Stimulated activated naive B cell treated with anti-CD40 and anti-IgM and Interleukin-4, amounts not matched to agents 10 μg/mL and 1 μg/mL and 100 μg/mL, for 72 hours (primary cell): Measurements from ENCODE around the gene EHMT1.

Experiments
- ATAC-seq, 2 donors: fragments of 150-1000 bp; cut with Tn5 transposase; replicated peaks; 2 replicates each; pipeline ENCODE4 v1.10.0; 2021; ENCODE audit warnings: moderate library complexity in 1 of 2
- DNase-seq: peaks from one replicate; pipeline ENCODE4 v3.0.0; 2021
- H3K27ac Mint-ChIP-seq: one replicate; pipeline ENCODE4 v1.8.0; 2022; ENCODE audit warnings: mild to moderate bottlenecking, mixed read lengths
- H3K27me3 Mint-ChIP-seq, 2 donors: one replicate each; pipeline ENCODE4 v1.8.0; 2022; ENCODE audit warnings: mixed read lengths in 2 of 2
- H3K36me3 Mint-ChIP-seq, 2 donors: one replicate each; pipeline ENCODE4 v1.8.0; 2022; ENCODE audit warnings: mixed read lengths in 2 of 2, mild to moderate bottlenecking in 1 of 2
- H3K4me1 Mint-ChIP-seq, 2 donors: one replicate each; pipeline ENCODE4 v1.8.0; 2022; ENCODE audit warnings: mixed read lengths in 2 of 2, mild to moderate bottlenecking in 1 of 2
- H3K4me3 Mint-ChIP-seq, 2 donors: one replicate each; pipeline ENCODE4 v1.8.0; 2022; ENCODE audit warnings: mild to moderate bottlenecking in 2 of 2, mixed read lengths in 2 of 2, moderate library complexity in 1 of 2
- H3K9me3 Mint-ChIP-seq, 2 donors: one replicate each; pipeline ENCODE4 v1.8.0; 2022; ENCODE audit warnings: mixed read lengths in 2 of 2, mild to moderate bottlenecking in 1 of 2

Gene EHMT1

DNA sequence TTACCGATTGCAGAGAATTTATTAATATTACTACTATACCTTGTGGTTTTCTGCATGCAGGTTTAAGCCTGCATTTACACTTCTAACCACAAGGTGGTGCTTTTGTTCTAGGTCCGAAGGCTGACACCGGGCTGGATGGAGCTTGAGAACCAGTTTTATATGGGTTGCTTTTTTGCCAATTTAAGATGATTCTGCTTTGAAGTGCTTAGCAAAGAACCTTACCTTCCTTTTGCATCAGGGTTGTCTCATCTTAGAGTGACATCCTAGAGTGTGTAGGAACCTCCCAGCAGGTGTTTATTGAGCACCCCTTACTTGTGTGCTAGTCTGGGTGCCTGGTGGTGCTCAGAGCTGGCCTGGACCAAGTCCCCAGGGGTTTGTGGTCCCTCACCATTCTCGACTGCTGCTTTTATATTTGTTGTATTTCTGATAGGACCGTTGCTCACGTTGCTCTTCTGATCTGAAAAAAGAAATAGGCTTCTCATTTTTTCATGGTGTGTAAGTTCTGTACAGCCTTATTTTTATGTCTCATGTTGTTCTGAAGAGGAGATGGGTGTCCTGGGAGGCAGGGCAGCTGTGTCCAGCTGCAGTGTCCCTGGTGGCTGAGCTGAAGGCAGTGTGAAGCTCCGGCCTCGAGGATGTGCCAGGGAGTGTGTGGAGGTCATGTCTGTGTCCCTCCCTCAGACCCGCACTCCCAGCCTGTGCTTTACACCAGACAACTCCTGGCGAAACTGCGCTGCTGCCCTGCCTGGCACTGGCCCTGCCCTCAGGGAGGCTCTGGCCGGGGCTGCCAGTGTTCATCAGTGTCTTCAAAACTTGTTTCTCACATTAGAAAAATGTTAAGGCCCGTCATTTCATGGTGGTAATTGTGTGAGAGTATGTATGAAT is 54.3 kb downstream of the EHMT1 start:
- Mint-ChIP-seq H3K4me1 (peaks cover 41 to 76% of the 10 kb centered on the region in 2 donors), H3K36me3 (peaks cover 43 to 45% of the 10 kb centered on the region in 2 donors), H3K9me3 (no peaks in the 10 kb centered on the region), H3K27ac (peak overlapping the region; percentile 70), H3K27me3 (no peaks in the 10 kb centered on the region), H3K4me3 (peak overlapping the region; percentile 26 to 76)
- ATAC-seq (peak; percentile 92 to 93), DNase-seq (peak; percentile 53)

DNA sequence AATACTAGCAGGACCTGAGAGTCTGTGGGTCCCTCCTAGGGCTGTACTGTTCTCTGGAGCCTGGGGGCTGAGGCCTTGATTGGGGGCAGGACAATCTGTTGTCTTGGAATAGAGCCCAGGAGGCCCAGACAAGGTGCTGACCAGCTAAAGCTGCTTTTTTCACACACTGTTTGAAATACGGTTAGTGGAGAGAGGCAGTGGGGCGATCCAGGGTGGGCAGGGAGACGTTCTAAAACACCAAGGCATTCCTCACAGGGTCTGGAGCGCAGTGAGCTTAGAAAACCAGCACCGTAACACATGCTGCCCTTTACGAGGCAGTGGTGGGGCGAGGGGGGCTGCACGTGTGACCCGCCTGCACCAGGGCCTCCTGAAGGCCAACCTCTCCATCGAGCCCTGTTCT is 55.1 kb downstream of the EHMT1 start:
- H3K27ac Mint-ChIP-seq, result peak overlapping the region; percentile 9
- H3K4me1 Mint-ChIP-seq, result peaks cover 41 to 75% of the 10 kb centered on the region in 2 donors
- H3K9me3 Mint-ChIP-seq, result no peaks in the 10 kb centered on the region
- H3K4me3 Mint-ChIP-seq, result no peak overlapping the region
- no peaks in the 10 kb centered on the region for H3K27me3 Mint-ChIP-seq
- peaks cover 38 to 44% of the 10 kb centered on the region in 2 donors for H3K36me3 Mint-ChIP-seq
- ATAC-seq, result no peak
- no peak for DNase-seq

DNA sequence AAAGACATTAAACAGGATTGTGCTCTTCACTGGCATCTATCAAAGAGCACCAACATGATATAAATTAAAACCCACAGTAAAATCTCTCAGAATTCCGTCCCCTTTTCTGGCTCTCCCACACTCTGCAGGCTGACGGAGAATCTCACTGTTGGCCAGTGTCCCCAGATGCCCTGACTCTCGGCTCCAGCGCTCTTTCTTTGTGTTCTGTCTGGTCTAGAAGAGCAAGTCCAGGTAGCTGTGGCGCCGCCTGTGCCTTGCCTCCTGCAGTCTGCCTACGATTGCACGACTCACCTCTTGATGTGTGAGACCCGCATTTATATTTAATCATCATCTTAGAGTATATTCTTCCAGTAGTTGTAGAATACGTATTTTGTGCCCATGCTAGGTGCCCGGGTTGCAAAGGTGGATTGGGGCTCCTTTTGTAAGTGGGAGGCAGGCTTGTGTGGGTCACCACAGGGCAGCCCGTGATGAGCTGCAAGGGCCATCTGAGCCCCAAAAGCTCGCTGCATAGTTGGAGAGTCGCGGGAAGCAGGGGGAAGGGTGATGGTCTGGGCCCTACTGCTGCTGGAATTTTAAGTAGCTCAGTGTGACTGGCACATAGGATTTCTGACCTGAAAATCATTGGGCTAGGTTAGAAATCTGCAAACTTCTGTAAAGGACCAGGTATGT is 55.6 kb downstream of the EHMT1 start:
- Mint-ChIP-seq H3K9me3 (no peaks in the 10 kb centered on the region), H3K27me3 (no peaks in the 10 kb centered on the region), H3K4me3 (no peak overlapping the region), H3K4me1 (peaks cover 42 to 75% of the 10 kb centered on the region in 2 donors), H3K36me3 (peaks cover 33 to 43% of the 10 kb centered on the region in 2 donors), H3K27ac (peak overlapping the region; percentile 82)
- no peak for DNase-seq
- no peak for ATAC-seq

DNA sequence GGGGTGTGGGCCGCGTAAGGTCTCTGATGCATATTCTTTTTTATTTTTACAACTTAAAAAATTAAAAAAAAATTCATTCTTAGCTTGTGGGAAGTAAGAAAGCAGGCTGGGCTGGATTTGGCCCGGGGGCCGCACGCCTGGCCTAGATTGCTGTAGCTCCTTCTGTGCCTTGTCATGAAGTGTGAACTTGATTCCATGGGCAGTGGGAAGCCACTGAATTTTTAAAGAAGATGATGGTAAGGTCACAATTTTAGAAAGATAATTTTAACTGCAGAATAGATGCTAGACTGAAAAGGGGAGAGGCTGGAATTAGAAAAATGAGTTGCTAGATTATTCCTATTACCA is 56.1 kb downstream of the EHMT1 start:
- Mint-ChIP-seq H3K4me1 (peaks cover 45 to 77% of the 10 kb centered on the region in 2 donors), H3K27ac (no peak overlapping the region), H3K27me3 (no peaks in the 10 kb centered on the region), H3K4me3 (no peak overlapping the region), H3K9me3 (no peaks in the 10 kb centered on the region), H3K36me3 (peaks cover 32 to 45% of the 10 kb centered on the region in 2 donors)
- DNase-seq (no peak), ATAC-seq (no peak)

DNA sequence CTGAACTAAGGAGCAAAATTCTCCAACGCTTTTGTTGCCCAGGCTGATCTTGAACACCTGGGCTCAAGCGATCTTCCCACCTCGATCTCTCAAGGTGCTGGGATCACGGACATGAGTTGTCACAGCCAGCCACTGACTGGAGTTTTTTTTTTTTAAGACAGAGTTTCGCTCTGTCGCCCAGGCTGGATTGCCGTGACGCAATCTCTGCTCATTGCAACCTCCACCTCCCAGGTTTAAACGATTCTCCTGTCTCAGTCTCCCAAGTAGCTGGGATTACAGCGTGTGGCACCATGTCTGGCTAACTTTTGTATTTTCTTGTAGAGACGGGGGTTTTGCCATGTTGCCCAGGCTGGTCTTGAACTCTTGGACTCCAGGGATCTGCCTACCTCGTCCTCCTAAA is 58.2 kb downstream of the EHMT1 start:
- Mint-ChIP-seq H3K4me1 (peaks cover 43 to 81% of the 10 kb centered on the region in 2 donors), H3K27me3 (no peaks in the 10 kb centered on the region)

DNA sequence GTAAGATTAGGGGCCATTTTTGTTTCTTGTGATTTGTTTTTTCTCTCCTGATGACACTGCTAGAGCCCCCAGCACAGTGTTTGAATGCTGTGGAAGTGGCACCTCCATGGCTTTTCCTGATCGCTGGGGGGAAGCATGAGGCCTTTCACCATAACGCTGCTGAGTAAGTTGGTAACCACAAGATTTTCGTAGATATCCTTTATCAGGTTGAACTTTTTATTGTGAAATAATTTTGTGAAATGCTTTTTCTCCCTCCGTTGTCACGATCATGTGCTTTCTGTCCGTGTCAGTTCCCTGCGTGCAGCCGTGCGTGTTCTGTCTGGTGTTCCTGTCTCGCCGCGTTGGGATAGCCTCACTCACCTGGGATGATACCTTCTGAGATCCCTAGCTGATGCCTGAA is 59.4 kb downstream of the EHMT1 start:
- H3K4me1 Mint-ChIP-seq, result peaks cover 45 to 83% of the 10 kb centered on the region in 2 donors
- H3K27me3 Mint-ChIP-seq, result no peaks in the 10 kb centered on the region
- no peak for DNase-seq
- peak overlapping the region; percentile 74 for H3K27ac Mint-ChIP-seq
- H3K9me3 Mint-ChIP-seq, result no peaks in the 10 kb centered on the region
- peaks cover 31 to 49% of the 10 kb centered on the region in 2 donors for H3K36me3 Mint-ChIP-seq
- no peak overlapping the region for H3K4me3 Mint-ChIP-seq
- no peak for ATAC-seq

More for the DNA sequence above, 58.2 kb downstream of the EHMT1 start:
- Mint-ChIP-seq H3K9me3 (no peaks in the 10 kb centered on the region), H3K36me3 (peaks cover 32 to 47% of the 10 kb centered on the region in 2 donors), H3K27ac (peak overlapping the region; percentile 25), H3K4me3 (no peak overlapping the region)
- DNase-seq (no peak), ATAC-seq (no peak)

DNA sequence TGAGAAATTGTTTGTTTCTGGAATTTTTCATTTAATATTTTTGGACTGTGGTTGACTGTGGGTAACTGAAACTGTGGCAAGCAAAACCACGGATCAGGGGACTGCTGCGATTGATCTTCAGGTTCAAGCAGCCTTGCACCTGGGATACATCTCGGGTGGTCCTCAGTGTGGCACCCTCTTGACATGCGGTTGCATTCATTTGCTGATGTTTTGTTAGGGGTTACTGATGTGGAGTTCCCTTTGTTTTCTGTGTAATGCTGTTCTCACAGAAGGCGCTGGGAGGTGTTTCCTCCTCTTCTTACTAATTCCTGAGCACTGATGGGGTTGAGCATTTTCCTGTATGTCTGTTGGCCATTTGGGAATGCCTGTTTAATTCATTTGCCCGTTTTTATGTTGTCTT is 60.4 kb downstream of the EHMT1 start:
- Mint-ChIP-seq H3K36me3 (peaks cover 30 to 50% of the 10 kb centered on the region in 2 donors), H3K27me3 (no peaks in the 10 kb centered on the region), H3K9me3 (no peaks in the 10 kb centered on the region), H3K27ac (peak overlapping the region; percentile 92), H3K4me3 (peak overlapping the region; percentile 41 to 51), H3K4me1 (peaks cover 38 to 75% of the 10 kb centered on the region in 2 donors)
- DNase-seq (no peak), ATAC-seq (peak; percentile 75 to 79)

DNA sequence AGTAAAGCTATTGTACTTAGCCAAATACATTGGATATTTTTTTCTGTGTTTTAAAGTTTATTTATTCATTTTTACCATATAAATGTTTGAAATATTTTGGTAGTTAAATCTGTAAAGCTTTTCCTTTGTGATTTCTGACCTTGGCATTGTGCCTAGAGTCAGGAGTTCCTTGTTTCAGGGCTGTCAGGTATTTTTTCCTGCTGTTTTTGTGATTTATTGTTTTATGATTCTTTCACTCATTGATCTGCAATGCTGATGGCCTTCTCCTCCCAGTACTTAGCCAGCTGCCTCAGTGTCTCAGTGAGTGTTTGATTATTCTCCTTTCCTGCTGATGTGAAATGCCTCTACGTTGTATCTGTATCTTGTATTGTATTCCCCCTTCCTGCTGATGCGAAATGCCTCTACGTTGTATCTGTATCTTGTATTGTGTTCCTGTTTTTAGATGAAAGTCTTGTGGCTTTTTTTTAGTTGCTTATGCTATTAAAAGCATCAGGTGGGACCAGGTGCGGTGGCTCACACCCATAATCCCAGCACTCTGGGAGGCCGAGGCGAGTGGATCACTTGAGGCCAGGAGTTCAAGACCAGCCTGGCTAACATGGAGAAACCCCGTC is 61.0 kb downstream of the EHMT1 start:
- Mint-ChIP-seq H3K36me3 (peaks cover 26 to 45% of the 10 kb centered on the region in 2 donors), H3K27ac (peak overlapping the region; percentile 92), H3K4me1 (peaks cover 34 to 69% of the 10 kb centered on the region in 2 donors), H3K9me3 (no peaks in the 10 kb centered on the region), H3K4me3 (peak overlapping the region; percentile 0 to 37), H3K27me3 (no peaks in the 10 kb centered on the region)
- DNase-seq (no peak), ATAC-seq (peak; percentile 17 to 36)

DNA sequence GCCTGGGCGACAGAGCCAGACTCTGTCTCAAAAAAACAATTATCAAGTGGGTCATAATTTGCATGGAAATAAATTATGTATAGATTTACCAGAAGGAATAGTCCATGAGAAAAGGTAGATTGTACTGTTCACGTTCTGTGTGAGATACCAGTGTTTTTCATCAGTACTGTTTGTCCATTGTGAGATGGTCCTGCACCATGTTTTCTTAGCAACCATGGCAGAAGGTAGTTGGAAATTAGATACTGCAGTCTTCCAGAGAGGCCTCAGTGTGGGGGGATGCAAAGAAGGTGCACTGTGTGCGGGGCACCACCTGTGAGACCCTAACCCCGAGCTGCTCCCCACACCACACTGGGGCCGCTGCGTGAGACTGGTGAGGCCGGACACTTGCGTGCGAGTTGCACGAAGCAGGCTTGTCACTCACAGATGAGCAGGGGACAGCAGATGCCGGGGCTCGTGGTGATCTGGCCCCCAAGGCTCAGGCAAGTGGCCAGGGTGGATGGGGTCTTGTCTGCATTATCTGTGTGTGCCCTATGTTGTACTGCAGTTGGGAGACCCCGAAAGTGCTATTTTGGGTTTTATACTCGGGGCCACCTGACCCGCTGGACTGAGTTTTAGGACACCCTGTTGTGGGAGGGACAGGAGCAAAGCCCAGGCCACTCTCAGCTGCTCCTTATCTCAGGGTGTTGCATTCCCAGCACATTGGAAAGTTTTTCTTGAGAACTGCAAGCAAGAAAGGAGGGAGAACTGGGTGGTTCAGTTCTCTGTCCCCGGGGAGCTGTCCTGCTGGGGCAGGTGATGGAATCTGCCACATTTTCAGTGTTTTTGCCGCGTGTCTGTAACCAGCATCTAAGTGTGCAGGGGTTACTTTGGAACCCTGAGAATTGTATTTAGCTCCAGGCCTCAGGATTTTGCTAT is 61.9 kb downstream of the EHMT1 start:
- H3K27ac Mint-ChIP-seq, result peak overlapping the region; percentile 90

DNA sequence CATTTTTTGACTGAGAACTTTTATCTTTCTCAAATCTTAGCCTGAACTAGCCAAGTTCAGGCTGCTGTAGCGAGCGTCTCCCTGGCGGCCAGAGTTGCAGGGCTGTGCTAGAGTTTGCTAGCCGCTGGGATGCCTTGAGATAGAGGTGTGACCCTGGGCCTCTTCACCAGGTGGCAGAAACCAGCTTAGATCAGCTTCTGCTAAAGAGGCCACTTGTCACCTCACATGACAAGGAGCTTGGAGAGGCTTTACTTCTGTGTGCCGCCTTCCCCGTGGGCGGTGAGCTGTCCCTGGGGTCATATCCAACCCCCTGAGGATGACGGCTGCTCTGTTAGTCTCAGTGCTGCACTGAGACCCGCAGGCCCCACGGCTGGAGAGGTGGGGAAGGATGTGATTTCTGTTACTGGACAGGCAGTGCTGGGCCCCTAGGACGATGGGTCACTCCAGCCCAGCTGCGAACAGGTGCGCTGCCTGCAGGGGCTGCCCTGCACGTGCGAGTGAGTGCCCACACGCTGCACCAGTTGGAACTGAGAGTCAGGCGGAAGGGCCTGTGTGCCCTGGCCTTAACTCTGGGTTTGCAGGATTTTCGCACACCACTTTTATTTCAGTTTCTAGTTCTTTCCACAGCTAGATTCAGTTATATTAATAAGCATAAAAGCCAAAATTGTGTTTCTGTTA is 63.8 kb downstream of the EHMT1 start:
- peaks cover 21 to 48% of the 10 kb centered on the region in 2 donors for H3K36me3 Mint-ChIP-seq
- no peak for DNase-seq
- peaks cover 0 to 4% of the 10 kb centered on the region in 2 donors for H3K9me3 Mint-ChIP-seq
- peaks cover 43 to 65% of the 10 kb centered on the region in 2 donors for H3K4me1 Mint-ChIP-seq
- H3K27me3 Mint-ChIP-seq, result no peaks in the 10 kb centered on the region
- H3K27ac Mint-ChIP-seq, result peak overlapping the region; percentile 67
- H3K4me3 Mint-ChIP-seq, result no peak overlapping the region
- ATAC-seq, result peak; percentile 75 to 88

More for the DNA sequence above, 61.9 kb downstream of the EHMT1 start:
- DNase-seq (no peak), ATAC-seq (no peak)
- Mint-ChIP-seq H3K27me3 (no peaks in the 10 kb centered on the region), H3K4me3 (no peak overlapping the region), H3K9me3 (no peaks in the 10 kb centered on the region), H3K4me1 (peaks cover 35 to 73% of the 10 kb centered on the region in 2 donors), H3K36me3 (peaks cover 29 to 49% of the 10 kb centered on the region in 2 donors)

DNA sequence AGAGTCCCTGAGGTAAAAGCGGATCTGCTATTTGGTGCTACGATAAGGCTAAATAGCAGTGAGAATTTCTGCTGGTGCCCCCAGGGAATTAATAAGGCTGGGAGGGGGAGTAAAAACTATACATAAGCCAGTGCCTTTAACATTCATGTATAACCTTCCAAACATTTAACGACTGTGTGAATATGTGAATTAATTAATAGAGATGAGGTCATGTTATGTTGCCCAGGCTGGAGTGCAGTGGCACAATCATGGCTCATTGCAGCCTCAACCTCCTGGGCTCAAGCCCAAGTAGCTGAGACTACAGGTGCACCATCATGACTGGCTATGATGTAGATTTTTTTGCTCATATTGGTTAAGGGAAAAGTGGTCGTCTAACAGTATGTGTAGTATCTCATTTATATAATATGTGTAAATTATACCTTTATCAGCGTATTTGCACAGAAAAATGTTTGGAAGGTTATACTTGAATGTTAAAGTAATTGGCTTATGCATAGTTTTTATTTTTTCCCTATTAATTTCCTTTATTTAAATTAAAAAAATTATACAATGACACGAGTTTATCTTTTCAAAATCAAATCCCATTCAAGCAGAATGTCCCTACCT is 64.6 kb downstream of the EHMT1 start:
- no peak for ATAC-seq
- Mint-ChIP-seq H3K27ac (peak overlapping the region; percentile 42), H3K4me3 (no peak overlapping the region), H3K4me1 (peaks cover 40 to 65% of the 10 kb centered on the region in 2 donors), H3K27me3 (no peaks in the 10 kb centered on the region), H3K9me3 (peaks cover 0 to 4% of the 10 kb centered on the region in 2 donors), H3K36me3 (peaks cover 19 to 45% of the 10 kb centered on the region in 2 donors)
- no peak for DNase-seq

DNA sequence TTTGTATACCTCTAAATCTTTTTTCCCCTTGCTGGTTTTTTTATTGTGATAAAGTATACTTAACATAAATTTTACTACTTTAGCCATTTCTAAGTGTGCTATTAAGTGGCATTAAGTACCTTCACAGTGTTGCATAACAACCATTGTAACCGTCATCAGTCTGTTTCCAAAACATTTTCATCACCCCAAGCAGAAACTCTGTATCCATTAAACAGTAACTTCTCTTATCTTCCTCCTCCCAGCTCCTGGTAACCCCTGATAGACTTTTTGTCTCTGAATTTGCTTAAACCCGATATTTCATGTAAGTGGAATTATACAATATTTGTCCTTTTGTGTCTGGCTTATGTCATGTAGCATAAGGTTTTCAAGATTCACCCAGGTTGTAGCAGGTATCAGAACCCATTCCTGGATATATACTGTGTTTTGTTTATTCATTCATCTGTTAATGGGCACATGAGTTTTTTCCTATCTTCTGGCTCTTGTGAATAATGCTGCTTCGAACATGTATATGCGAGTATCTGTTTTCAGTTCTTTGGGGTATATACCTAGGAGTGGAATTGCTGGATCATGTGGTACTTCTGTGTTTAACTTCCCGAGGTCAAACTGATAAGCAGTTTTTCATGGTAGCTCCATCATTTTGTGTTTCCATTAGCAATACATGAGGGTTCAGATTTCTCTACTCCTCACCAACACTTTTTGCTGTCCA is 66.4 kb downstream of the EHMT1 start:
- no peak for ATAC-seq
- peaks cover 28 to 45% of the 10 kb centered on the region in 2 donors for H3K36me3 Mint-ChIP-seq
- H3K27ac Mint-ChIP-seq, result no peak overlapping the region
- peaks cover 0 to 4% of the 10 kb centered on the region in 2 donors for H3K9me3 Mint-ChIP-seq
- no peaks in the 10 kb centered on the region for H3K27me3 Mint-ChIP-seq
- no peak for DNase-seq
- no peak overlapping the region for H3K4me3 Mint-ChIP-seq
- peaks cover 37 to 66% of the 10 kb centered on the region in 2 donors for H3K4me1 Mint-ChIP-seq
